Sciatic nerve (tissue), 2 donors: ENCODE data around the gene TRIOBP. TPM values are rescaled to one million over a fixed set of nuclear protein-coding genes. Genes with fewer than 3 reads are reported as not detected.

ENCODE experiments used
- ATAC-seq: fragments of 200-7000 bp; cut with Tn5 transposase; one replicate; pipeline ENCODE4 v1.9.1; 2020; ENCODE audit warnings: mild to moderate bottlenecking, moderate library complexity
- DNase-seq: peaks from one replicate; pipeline ENCODE4 v3.0.0-alpha.2; 2020; ENCODE audit warnings: low spot score
- intact Hi-C: fragments of 100-400 bp; cut with DNase I; formaldehyde crosslinking; loops from one replicate; pipeline ENCODE4 v1.14.2; 2022
- total RNA-seq: library from RNA; stranded (reverse); fragmentation: NEBNext Ultra II Directional; extraction: Animal tissue kit (Norgen Biotek cat#: 25700); gene quantifications from one replicate; pipeline ENCODE4 v1.2.1, GENCODE V29; 2021
- donor health status: DM: no; HTN: no; CAD: no.
- donor health status: DM: no; HTN: no; CAD: no.

TRIOBP gene
- total RNA-seq, 1 donor from 2014 or later = 84.0 TPM

GRCh38 chr22:37807410-37808293 lies 110.8 kb downstream of the TRIOBP start, which contains the start of gene GCAT:
GCAT (plus strand) TSS chr22:37807934; CDS start chr22:37807968, 34 bp downstream.
- ATAC-seq (peak; percentile 90), DNase-seq (peak; percentile 97)
- intact Hi-C loops = no loop called here

DNA sequence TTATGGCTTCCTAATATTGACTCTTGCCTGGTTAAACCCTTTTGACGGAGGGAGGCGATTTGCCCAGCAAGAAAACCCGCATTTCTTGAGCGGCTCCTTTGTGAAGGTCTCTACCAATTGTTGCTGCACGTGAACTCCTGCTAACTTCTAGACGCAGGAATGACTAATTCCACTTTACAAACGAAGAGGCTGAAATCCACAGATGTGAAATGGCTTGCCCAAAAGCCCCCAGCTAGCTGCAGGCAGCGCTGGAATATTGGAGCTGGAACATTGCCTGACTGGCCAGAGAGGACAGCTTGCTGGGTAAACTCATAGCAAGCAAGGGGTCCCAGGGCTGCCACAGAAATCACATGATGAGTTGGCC lies 111.4 kb downstream of the TRIOBP start:
- no peak for DNase-seq
- intact Hi-C loops = no loop called here
- ATAC-seq = no peak

GRCh38 chr22:37809672-37810333 lies 113.0 kb downstream of the TRIOBP start:
- intact Hi-C loops = no loop called here

GRCh38 chr22:37811867-37812266 lies 115.0 kb downstream of the TRIOBP start:
- intact Hi-C loops = no loop called here
- DNase-seq = no peak
- no peak for ATAC-seq

More at GRCh38 chr22:37809672-37810333, 113.0 kb downstream of the TRIOBP start:
- DNase-seq (no peak), ATAC-seq (no peak)

GRCh38 chr22:37812869-37813678 lies 116.2 kb downstream of the TRIOBP start:
- no peak for ATAC-seq
- intact Hi-C loops = no loop called here
- no peak for DNase-seq

DNA sequence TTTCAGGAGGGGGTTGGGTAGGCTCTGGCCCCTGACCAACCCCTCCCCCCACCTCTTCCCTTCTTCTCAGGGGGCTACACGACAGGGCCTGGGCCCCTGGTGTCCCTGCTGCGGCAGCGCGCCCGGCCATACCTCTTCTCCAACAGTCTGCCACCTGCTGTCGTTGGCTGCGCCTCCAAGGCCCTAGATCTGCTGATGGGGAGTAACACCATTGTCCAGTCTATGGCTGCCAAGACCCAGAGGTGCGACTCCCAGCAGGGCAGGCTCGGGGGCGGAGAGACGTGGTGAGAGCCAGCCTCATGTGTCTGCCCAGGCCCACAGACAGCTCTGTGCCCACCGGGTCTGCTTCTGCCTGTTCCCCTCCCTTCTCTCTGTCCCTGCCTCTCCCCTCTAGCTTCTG lies 118.7 kb downstream of the TRIOBP start:
- no peak for ATAC-seq

DNA sequence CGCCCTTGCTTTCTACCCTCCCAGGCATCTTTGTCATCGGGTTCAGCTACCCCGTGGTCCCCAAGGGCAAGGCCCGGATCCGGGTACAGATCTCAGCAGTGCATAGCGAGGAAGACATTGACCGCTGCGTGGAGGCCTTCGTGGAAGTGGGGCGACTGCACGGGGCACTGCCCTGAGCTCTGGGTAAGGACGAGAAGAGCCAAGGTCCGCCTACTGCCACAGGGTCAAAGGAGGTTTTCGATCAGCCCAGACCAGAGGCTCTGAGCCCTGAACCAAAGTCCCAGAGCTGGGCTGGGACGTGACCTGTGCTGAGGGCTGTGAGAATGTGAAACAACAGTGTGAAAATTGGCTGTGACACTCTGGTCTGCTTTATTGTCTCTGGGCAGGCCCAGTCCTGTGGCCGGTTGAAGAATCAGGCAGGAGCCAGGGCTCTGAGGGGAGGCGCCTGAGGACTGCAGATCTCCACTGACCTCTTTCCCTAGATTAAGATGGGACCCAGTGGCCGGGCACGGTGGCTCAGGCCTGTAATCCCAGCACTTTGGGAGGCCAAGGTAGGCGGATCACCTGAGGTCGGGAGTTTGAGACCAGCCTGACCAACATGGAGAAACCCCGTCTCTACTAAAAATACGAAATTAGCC lies 119.8 kb downstream of the TRIOBP start:
- intact Hi-C loops = no loop called here
- ATAC-seq (no peak), DNase-seq (no peak)

More for the DNA sequence above, 118.7 kb downstream of the TRIOBP start:
- no peak for DNase-seq
- intact Hi-C loops = no loop called here

DNA sequence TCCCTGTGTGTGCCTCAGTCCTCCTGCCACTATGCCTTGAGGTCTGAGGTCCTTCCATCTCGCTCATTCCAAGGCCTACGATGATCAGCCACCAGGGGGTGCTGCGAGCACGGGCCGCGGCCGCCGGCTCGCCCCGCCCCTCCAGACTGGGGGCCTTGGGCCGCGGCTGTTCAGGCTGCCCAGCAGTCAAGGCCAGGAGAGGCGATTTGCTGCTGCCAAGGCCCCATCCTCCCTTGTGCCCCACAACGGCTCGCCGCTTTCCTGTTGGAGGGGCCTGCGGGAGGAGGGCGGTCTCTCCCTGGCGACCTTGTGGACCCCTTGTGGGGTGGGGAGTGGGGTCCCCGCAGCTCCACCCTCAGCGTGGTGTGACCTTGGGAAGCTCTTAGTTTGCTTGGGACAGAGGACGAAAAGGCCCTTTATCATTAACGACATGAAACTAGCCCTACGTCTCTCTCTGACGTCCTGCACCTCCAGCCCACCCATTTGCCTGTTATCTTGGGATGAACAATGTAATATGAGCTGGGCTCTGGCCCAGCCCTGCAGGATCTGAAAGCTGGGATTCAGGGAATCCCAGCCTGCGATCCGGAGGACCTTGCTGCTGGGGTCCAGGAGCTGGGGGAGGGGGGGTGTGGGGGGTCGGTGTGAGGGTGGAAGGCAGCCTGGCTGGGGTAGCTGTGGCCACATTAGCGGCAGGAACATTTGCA lies 121.0 kb downstream of the TRIOBP start:
- DNase-seq (peak; percentile 92), ATAC-seq (peak; percentile 93)
- intact Hi-C loops = loop anchor here (1.0 kb wide), 1 partner anchor 46 kb away; no protein-coding TSS in a partner anchor

- DNase-seq (peak; percentile 76), ATAC-seq (peak; percentile 53)
- intact Hi-C loops = loop anchor here (1.0 kb wide), 1 partner anchor 46 kb away; no protein-coding TSS in a partner anchor
These were observed 121.7 kb downstream of the TRIOBP start for GRCh38 chr22:37818409-37819104.

DNA sequence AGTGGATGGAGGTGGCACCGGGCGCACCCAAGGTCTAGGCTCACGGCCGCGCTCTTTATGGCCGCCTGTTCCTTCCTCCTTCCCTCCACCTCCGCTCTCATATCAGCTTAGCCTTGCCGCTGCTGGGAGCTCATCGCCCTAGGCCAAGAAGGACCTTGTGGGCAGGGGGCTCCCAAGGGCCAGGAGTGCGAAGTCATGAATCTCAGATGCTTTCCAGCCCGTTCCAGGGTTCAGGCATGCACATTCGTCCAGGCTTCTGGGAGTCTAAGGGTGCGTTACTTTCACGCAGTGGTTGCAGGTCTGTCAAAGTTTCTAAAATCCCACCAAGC lies 122.2 kb downstream of the TRIOBP start:
- DNase-seq (no peak), ATAC-seq (no peak)
- intact Hi-C loops = no loop called here

- no peak for ATAC-seq
- intact Hi-C loops = no loop called here
- DNase-seq = no peak
These were observed 123.5 kb downstream of the TRIOBP start for GRCh38 chr22:37820350-37820749.

DNA sequence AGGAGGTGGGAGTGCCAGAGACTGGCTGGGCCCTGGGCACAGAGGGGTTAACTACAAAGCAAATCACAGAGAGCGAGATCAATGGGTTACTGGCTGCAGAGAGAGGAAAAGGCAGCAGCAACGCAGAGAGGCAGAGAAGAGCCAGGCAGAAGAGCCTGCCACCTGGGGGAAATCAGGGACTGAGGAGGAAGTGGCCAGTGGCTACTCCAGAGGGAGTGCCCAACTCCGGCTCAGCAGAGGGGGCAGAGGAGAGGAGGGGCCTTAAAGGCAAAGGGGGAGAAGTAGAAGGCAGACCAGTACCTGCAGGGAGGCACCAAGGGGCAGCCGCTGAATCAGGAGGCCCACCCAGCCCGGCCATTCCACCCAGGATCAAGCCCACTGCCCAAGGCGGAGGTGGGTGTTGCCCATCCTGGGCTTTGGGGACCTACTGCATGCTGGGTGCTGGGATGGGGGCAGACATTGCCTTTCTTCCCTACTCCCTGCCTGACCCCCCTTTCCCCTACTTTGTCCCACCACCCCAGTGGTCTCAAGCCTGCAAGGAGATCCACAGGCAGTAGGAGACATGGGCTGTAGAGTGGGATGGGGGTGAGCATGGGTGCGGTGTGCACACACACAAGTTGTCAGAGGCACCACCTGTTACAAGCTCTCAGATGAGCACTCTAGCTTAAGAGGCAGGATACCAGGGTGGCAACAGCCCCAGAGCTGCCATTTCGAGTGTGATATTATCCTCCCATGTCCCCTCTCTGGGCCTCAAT lies 125.4 kb downstream of the TRIOBP start:
- ATAC-seq (no peak), DNase-seq (no peak)
- intact Hi-C loops = no loop called here

DNA sequence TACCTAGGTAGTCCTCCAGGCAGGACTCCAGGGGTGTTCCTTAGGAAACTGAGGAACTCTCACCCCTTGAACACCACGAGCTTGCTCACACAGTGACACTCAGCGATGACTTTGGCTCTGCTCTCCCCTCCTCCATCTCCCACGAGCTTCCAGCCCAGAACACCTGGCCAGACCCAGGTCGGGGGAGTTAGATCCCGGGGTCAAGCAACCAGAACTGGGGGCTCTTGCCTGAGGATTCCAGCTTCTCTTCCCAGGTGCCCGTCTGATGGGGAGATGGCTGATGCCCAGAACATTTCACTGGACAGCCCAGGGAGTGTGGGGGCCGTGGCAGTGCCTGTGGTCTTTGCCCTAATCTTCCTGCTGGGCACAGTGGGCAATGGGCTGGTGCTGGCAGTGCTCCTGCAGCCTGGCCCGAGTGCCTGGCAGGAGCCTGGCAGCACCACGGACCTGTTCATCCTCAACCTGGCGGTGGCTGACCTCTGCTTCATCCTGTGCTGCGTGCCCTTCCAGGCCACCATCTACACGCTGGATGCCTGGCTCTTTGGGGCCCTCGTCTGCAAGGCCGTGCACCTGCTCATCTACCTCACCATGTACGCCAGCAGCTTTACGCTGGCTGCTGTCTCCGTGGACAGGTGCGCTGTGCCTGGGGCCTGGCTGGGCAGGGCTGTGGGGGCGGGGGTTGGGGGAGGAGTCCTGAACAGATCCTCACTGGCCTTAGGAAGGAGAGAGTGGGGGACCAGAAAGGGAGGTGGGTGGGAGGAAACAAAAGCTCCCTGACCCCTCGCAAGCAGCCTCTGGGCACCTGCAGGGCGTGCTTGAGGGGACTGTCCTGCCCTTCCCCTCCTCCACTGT lies 126.5 kb downstream of the TRIOBP start, which contains the start of gene GALR3:
Gene GALR3 (plus strand): TSS at position 249 of the 852 bp plus-strand sequence. CDS start 25 bp downstream, at position 274.
- no peak for ATAC-seq
- DNase-seq = no peak
- intact Hi-C loops = no loop called here

DNA sequence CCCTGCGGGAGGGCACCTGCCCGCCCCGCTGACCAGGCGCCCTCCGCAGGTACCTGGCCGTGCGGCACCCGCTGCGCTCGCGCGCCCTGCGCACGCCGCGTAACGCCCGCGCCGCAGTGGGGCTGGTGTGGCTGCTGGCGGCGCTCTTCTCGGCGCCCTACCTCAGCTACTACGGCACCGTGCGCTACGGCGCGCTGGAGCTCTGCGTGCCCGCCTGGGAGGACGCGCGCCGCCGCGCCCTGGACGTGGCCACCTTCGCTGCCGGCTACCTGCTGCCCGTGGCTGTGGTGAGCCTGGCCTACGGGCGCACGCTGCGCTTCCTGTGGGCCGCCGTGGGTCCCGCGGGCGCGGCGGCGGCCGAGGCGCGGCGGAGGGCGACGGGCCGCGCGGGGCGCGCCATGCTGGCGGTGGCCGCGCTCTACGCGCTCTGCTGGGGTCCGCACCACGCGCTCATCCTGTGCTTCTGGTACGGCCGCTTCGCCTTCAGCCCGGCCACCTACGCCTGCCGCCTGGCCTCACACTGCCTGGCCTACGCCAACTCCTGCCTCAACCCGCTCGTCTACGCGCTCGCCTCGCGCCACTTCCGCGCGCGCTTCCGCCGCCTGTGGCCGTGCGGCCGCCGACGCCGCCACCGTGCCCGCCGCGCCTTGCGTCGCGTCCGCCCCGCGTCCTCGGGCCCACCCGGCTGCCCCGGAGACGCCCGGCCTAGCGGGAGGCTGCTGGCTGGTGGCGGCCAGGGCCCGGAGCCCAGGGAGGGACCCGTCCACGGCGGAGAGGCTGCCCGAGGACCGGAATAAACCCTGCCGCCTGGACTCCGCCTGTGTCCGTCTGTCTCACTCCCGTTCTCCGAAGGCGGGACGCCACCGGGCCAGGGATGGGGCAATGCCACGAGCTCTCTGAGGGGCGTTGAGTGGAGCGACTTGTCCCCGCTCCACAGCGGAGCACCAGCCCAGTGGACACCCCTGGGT lies 128.1 kb downstream of the TRIOBP start:
- no peak for ATAC-seq
- no peak for DNase-seq
- intact Hi-C loops = no loop called here
